CD14-positive monocyte (primary cell): ENCODE results near the gene RBMS3. TPM values are rescaled to one million over a fixed set of nuclear protein-coding genes. Genes with fewer than 3 reads are reported as not detected.

ENCODE experiments used
- DNase-seq, 3 donors: peaks; one replicate each; pipeline ENCODE4 v3.0.0-alpha.2; 2011 to 2022
- H2AFZ ChIP-seq: 2 replicates; pipeline ENCODE4 v1.6.0; 2012; ENCODE audit warnings: mild to moderate bottlenecking, low read depth, low read length, inconsistent platforms; ENCODE audit not compliant: insufficient read depth, poor library complexity, severe bottlenecking
- H3K27ac ChIP-seq, 2 donors: 1 replicate in 1 of 2; 2 replicates in 1 of 2; pipeline ENCODE4 v1.5.1; 2012 to 2013; ENCODE audit warnings: low read length in 2 of 2, control low read depth in 1 of 2, inconsistent platforms in 1 of 2, low read depth in 1 of 2, mild to moderate bottlenecking in 1 of 2
- H3K27me3 ChIP-seq, 2 donors: one replicate each; pipeline versions ENCODE4 v1.6.0 to v1.6.1; 2011 to 2013; ENCODE audit warnings: low read length in 2 of 2; ENCODE audit not compliant: control insufficient read depth in 2 of 2, insufficient read depth in 2 of 2
- H3K36me3 ChIP-seq, 2 donors: replicated peaks in 1 of 2; 1 replicate in 1 of 2; 2 replicates in 1 of 2; pipeline versions ENCODE4 v1.5.1 to v1.6.1; 2012 to 2013; ENCODE audit warnings: low read length in 2 of 2, control low read depth in 1 of 2, inconsistent platforms in 1 of 2, mild to moderate bottlenecking in 1 of 2; ENCODE audit not compliant: insufficient read depth in 2 of 2, control insufficient read depth in 1 of 2
- H3K4me1 ChIP-seq, 2 donors: 1 replicate in 1 of 2; 2 replicates in 1 of 2; pipeline versions ENCODE4 v1.5.1 to v1.6.1; 2012 to 2013; ENCODE audit warnings: low read length in 2 of 2, control low read depth in 1 of 2, inconsistent platforms in 1 of 2, mild to moderate bottlenecking in 1 of 2, moderate library complexity in 1 of 2; ENCODE audit not compliant: insufficient read depth in 2 of 2, control insufficient read depth in 1 of 2
- H3K4me2 ChIP-seq: replicated peaks from 2 replicates; pipeline ENCODE3; 2012; ENCODE audit warnings: low read length, moderate library complexity, mild to moderate bottlenecking; ENCODE audit not compliant: poor library complexity, severe bottlenecking; ENCODE audit errors: extremely low read depth
- H3K4me3 ChIP-seq, 3 experiments: fragments of 200-600 bp in 1 of 3; sonication (generic) in 1 of 3; replicated peaks in 1 of 3; 1 replicate in 2 of 3; 2 replicates in 1 of 3; pipeline ENCODE4 v1.5.1; 2011 to 2013; ENCODE audit warnings: low read length in 3 of 3, mild to moderate bottlenecking in 3 of 3, control low read depth in 2 of 3, low read depth in 2 of 3, inconsistent platforms in 1 of 3, moderate library complexity in 1 of 3
- H3K79me2 ChIP-seq: 2 replicates; pipeline ENCODE4 v1.6.0; 2012; ENCODE audit warnings: mild to moderate bottlenecking, control low read depth, inconsistent platforms, low read length, moderate library complexity; ENCODE audit not compliant: insufficient read depth
- H3K9ac ChIP-seq: 2 replicates; pipeline ENCODE4 v1.6.0; 2017; ENCODE audit warnings: low read length, mild to moderate bottlenecking; ENCODE audit not compliant: insufficient read depth, poor library complexity, severe bottlenecking
- H3K9me3 ChIP-seq, 2 donors: replicated peaks in 1 of 2; 1 replicate in 1 of 2; 2 replicates in 1 of 2; pipeline versions ENCODE4 v1.5.1 to v1.6.1; 2012 to 2013; ENCODE audit warnings: low read length in 2 of 2, control low read depth in 1 of 2; ENCODE audit not compliant: control insufficient read depth in 1 of 2, insufficient read depth in 1 of 2
- H4K20me1 ChIP-seq: 2 replicates; pipeline ENCODE4 v1.6.0; 2012; ENCODE audit warnings: mild to moderate bottlenecking, low read length, control low read depth, moderate library complexity; ENCODE audit not compliant: insufficient read depth
- H3K27ac Mint-ChIP-seq, 7 donors: one replicate each; pipeline ENCODE4 v1.8.0; 2020; ENCODE audit warnings: mild to moderate bottlenecking in 7 of 7, mixed read lengths in 7 of 7, moderate library complexity in 6 of 7, inconsistent platforms in 2 of 7
- H3K27me3 Mint-ChIP-seq, 3 donors: one replicate each; pipeline ENCODE4 v1.8.0; 2021 to 2022; ENCODE audit warnings: low read depth in 3 of 3, mild to moderate bottlenecking in 3 of 3, mixed read lengths in 3 of 3, moderate library complexity in 3 of 3, inconsistent platforms in 1 of 3
- H3K36me3 Mint-ChIP-seq, 2 donors: one replicate each; pipeline ENCODE4 v1.8.0; 2020; ENCODE audit warnings: mixed read lengths in 2 of 2, inconsistent platforms in 1 of 2, mild to moderate bottlenecking in 1 of 2
- H3K4me1 Mint-ChIP-seq: one replicate; pipeline ENCODE4 v1.8.0; 2020; ENCODE audit warnings: mild to moderate bottlenecking, mixed read lengths
- H3K4me3 Mint-ChIP-seq, 2 donors: one replicate each; pipeline ENCODE4 v1.8.0; 2020; ENCODE audit warnings: mild to moderate bottlenecking in 2 of 2, mixed read lengths in 2 of 2, moderate library complexity in 1 of 2
- H3K9me3 Mint-ChIP-seq, 7 donors: one replicate each; pipeline ENCODE4 v1.8.0; 2020 to 2022; ENCODE audit warnings: mixed read lengths in 7 of 7, mild to moderate bottlenecking in 6 of 7, moderate library complexity in 6 of 7, inconsistent platforms in 2 of 7
- CTCF ChIP-seq: fragments of 200-600 bp; IDR thresholded peaks from one replicate; pipeline ENCODE4 v1.8.0; 2022; ENCODE audit warnings: antibody characterized with exemption, mild to moderate bottlenecking
- WGBS: methylation state at CpG from one replicate; pipeline ENCODE4 v1.1.5; 2013; ENCODE audit warnings: missing lambda C conversion rate; ENCODE audit not compliant: insufficient coverage; 5-methylcytosine and 5-hydroxymethylcytosine counted together
- intact Hi-C, 2 donors: fragments of 100-400 bp; cut with micrococcal nuclease; formaldehyde crosslinking; loops; one replicate each; pipeline versions ENCODE4 v1.15.0 to v1.15.1; 2023
- polyA plus RNA-seq, 3 donors: library from polyadenylated mRNA; depleted of rRNA in 1 of 3; unstranded in 2 of 3; stranded (reverse) in 1 of 3; fragments of 300-500 nt in 2 of 3; fragments of >200 nt in 1 of 3; fragmentation: Illumina TruSeq in 2 of 3; gene quantifications; 1 replicate in 2 of 3; 2 replicates in 1 of 3; pipeline ENCODE4 v1.2.3, GENCODE V29; 2012 to 2021

The RBMS3 gene
- polyA plus RNA-seq, 3 donors: not detected

GRCh38 chr3:29655015-29655747, 374.3 kb downstream of the RBMS3 start:
- peaks cover 0 to 7% (median 3%) of the 10 kb centered on the region in 7 donors for H3K9me3 Mint-ChIP-seq
- no peak overlapping the region for H3K4me3 Mint-ChIP-seq
- no peak overlapping the region for H3K27ac ChIP-seq
- peaks cover 2 to 5% (median 4%) of the 10 kb centered on the region in 3 donors for H3K27me3 Mint-ChIP-seq
- H2AFZ ChIP-seq: no peak overlapping the region
- no peak overlapping the region for H3K27ac Mint-ChIP-seq
- DNase-seq: no peak
- peaks cover 6 to 41% of the 10 kb centered on the region in 2 donors for H3K27me3 ChIP-seq
- WGBS: 67% methylated on average over 1 of the region's 6 CpGs
- H3K36me3 ChIP-seq: no peaks in the 10 kb centered on the region
- H4K20me1 ChIP-seq: no peaks in the 10 kb centered on the region
- intact Hi-C loops: no loop called here
- peaks cover 3% of the 10 kb centered on the region for H3K4me1 Mint-ChIP-seq
- H3K9me3 ChIP-seq: no peaks in the 10 kb centered on the region
- no peaks in the 10 kb centered on the region for H3K79me2 ChIP-seq
- no peak for TF ChIP-seq CTCF
- H3K4me1 ChIP-seq: peaks cover 3 to 4% of the 10 kb centered on the region in 2 donors
- no peak overlapping the region for H3K9ac ChIP-seq
- no peak overlapping the region for H3K4me2 ChIP-seq
- H3K4me3 ChIP-seq: no peak overlapping the region
- H3K36me3 Mint-ChIP-seq: no peaks in the 10 kb centered on the region

- Mint-ChIP-seq H3K4me1 (no peaks in the 10 kb centered on the region), H3K36me3 (no peaks in the 10 kb centered on the region), H3K27ac (no peak overlapping the region), H3K9me3 (peaks cover 0 to 5% (median 2%) of the 10 kb centered on the region in 7 donors), H3K27me3 (peaks cover 0 to under 1% (median 0%) of the 10 kb centered on the region in 3 donors), H3K4me3 (no peak overlapping the region)
- no peak for DNase-seq
- Histone ChIP-seq H3K4me2 (no peak overlapping the region), H3K27me3 (no peaks in the 10 kb centered on the region), H3K4me1 (no peaks in the 10 kb centered on the region), H3K9me3 (no peaks in the 10 kb centered on the region), H2AFZ (no peak overlapping the region), H3K79me2 (no peaks in the 10 kb centered on the region), H3K36me3 (no peaks in the 10 kb centered on the region), H3K9ac (no peak overlapping the region), H3K27ac (no peak overlapping the region), H4K20me1 (no peaks in the 10 kb centered on the region), H3K4me3 (no peak overlapping the region)
- 85% methylated on average over 3 of the region's 3 CpGs for WGBS
- intact Hi-C loops: no loop called here
- TF ChIP-seq CTCF: no peak
Observed at GRCh38 chr3:29665688-29666087, 384.8 kb downstream of the RBMS3 start.
